B cell (primary cell): ENCODE results near the gene FAM131B. TPM values are rescaled to one million over a fixed set of nuclear protein-coding genes. Genes with fewer than 3 reads are reported as not detected.

Experiments used
- ATAC-seq: fragments of 200-7000 bp; cut with Tn5 transposase; one replicate; pipeline ENCODE4 v1.10.0; 2021; ENCODE audit warnings: low read depth, mild to moderate bottlenecking, moderate number of reproducible peaks, moderate library complexity
- CTCF ChIA-PET: fragments of 350-600 bp; sonication (Branson Sonifier 250); formaldehyde crosslinking; loops from one replicate; lab custom pipeline; 2021; ENCODE audit warnings: antibody characterized with exemption, inconsistent platforms; lab: Charles Lee
- POLR2A ChIA-PET: fragments of 350-600 bp; sonication (Branson Sonifier 250); formaldehyde crosslinking; loops from one replicate; lab custom pipeline; 2021; ENCODE audit warnings: antibody characterized with exemption; lab: Charles Lee
- DNase-seq: peaks from one replicate; pipeline ENCODE4 v3.0.0; 2013
- H2AFZ ChIP-seq: 2 replicates; pipeline ENCODE4 v1.6.1; 2012; ENCODE audit warnings: mild to moderate bottlenecking, low read depth, low read length; ENCODE audit not compliant: insufficient read depth, poor library complexity, severe bottlenecking
- H3K27ac ChIP-seq, 2 donors: 1 replicate in 1 of 2; 2 replicates in 1 of 2; pipeline ENCODE4 v1.5.1; 2012 to 2013; ENCODE audit warnings: low read length in 2 of 2, mild to moderate bottlenecking in 2 of 2, moderate library complexity in 1 of 2
- H3K27me3 ChIP-seq, 4 experiments: fragments of 200-600 bp in 1 of 4; sonication (generic) in 1 of 4; replicated peaks in 1 of 4; 1 replicate in 2 of 4; 2 replicates in 2 of 4; pipeline versions ENCODE4 v1.6.1 to v1.7.0; 2013 to 2016; ENCODE audit warnings: low read length in 3 of 4, mild to moderate bottlenecking in 2 of 4, mixed read lengths in 1 of 4, moderate library complexity in 1 of 4; ENCODE audit not compliant: insufficient read depth in 4 of 4, control insufficient read depth in 3 of 4; ENCODE audit errors: control extremely low read depth in 1 of 4
- H3K36me3 ChIP-seq, 2 experiments: replicated peaks in 1 of 2; 1 replicate in 1 of 2; 2 replicates in 1 of 2; pipeline versions ENCODE4 v1.6.1 to v1.7.1; 2013; ENCODE audit warnings: low read length in 1 of 2; ENCODE audit not compliant: insufficient read depth in 2 of 2, control insufficient read depth in 1 of 2; ENCODE audit errors: control extremely low read depth in 1 of 2, extremely low read depth in 1 of 2
- H3K4me1 ChIP-seq, 2 donors: fragments of 200-600 bp in 1 of 2; sonication (generic) in 1 of 2; 1 replicate in 1 of 2; 2 replicates in 1 of 2; pipeline versions ENCODE4 v1.5.1 to v1.6.1; 2013 to 2017; ENCODE audit warnings: low read length in 2 of 2; ENCODE audit not compliant: control insufficient read depth in 2 of 2, insufficient read depth in 2 of 2
- H3K4me2 ChIP-seq: replicated peaks from 2 replicates; pipeline ENCODE3; 2012; ENCODE audit warnings: mild to moderate bottlenecking, low read depth, low read length; ENCODE audit not compliant: poor library complexity, severe bottlenecking
- H3K4me3 ChIP-seq, 5 experiments: fragments of 200-600 bp in 1 of 5; sonication (generic) in 1 of 5; 1 replicate in 3 of 5; 2 replicates in 2 of 5; pipeline versions ENCODE4 v1.5.1 to v1.7.0; 2011 to 2016; ENCODE audit warnings: low read length in 4 of 5, mild to moderate bottlenecking in 4 of 5, low read depth in 2 of 5, control low read depth in 1 of 5, moderate library complexity in 1 of 5; ENCODE audit not compliant: insufficient read depth in 1 of 5; ENCODE audit errors: control extremely low read depth in 1 of 5, extremely low read depth in 1 of 5
- H3K79me2 ChIP-seq: fragments of 200-600 bp; sonication (generic); one replicate; pipeline ENCODE4 v1.6.0; 2016; ENCODE audit warnings: low read length; ENCODE audit not compliant: control insufficient read depth, insufficient read depth
- H3K9ac ChIP-seq: fragments of 200-600 bp; sonication (generic); 2 replicates; pipeline ENCODE4 v1.6.1; 2017; ENCODE audit warnings: mild to moderate bottlenecking, low read length, moderate library complexity
- H3K9me3 ChIP-seq, 3 donors: one replicate each; pipeline versions ENCODE4 v1.6.1 to v1.7.1; 2013; ENCODE audit warnings: low read length in 2 of 3; ENCODE audit not compliant: control insufficient read depth in 2 of 3, insufficient read depth in 1 of 3; ENCODE audit errors: control extremely low read depth in 1 of 3
- H4K20me1 ChIP-seq: 2 replicates; pipeline ENCODE4 v1.6.0; 2012; ENCODE audit warnings: mild to moderate bottlenecking, low read length; ENCODE audit not compliant: insufficient read depth, control insufficient read depth, poor library complexity, severe bottlenecking
- H3K27ac Mint-ChIP-seq: one replicate; pipeline ENCODE4 v1.8.0; 2021; ENCODE audit warnings: mixed read lengths
- H3K27me3 Mint-ChIP-seq: one replicate; pipeline ENCODE4 v1.8.0; 2021; ENCODE audit warnings: mixed read lengths
- H3K4me1 Mint-ChIP-seq: one replicate; pipeline ENCODE4 v1.8.0; 2021; ENCODE audit warnings: mixed read lengths
- H3K4me3 Mint-ChIP-seq: one replicate; pipeline ENCODE4 v1.8.0; 2021; ENCODE audit warnings: mixed read lengths
- H3K9me3 Mint-ChIP-seq: one replicate; pipeline ENCODE4 v1.8.0; 2022; ENCODE audit warnings: mixed read lengths; ENCODE audit not compliant: insufficient read depth
- CTCF ChIP-seq: fragments of 200-600 bp; IDR thresholded peaks from one replicate; pipeline ENCODE4 v1.8.0; 2022; ENCODE audit warnings: antibody characterized with exemption, mild to moderate bottlenecking
- EZH2 ChIP-seq: IDR thresholded peaks from 2 replicates; pipeline ENCODE4 v1.6.1; 2012; ENCODE audit warnings: borderline replicate concordance, low read depth, mild to moderate bottlenecking, moderate library complexity, low read length; ENCODE audit not compliant: insufficient read depth, poor library complexity, severe bottlenecking
- WGBS: methylation state at CpG from one replicate; pipeline ENCODE4 v1.1.5; 2013; ENCODE audit warnings: missing lambda C conversion rate; ENCODE audit not compliant: insufficient coverage; 5-methylcytosine and 5-hydroxymethylcytosine counted together
- intact Hi-C: fragments of 100-400 bp; cut with micrococcal nuclease; formaldehyde crosslinking; loops from one replicate; pipeline ENCODE4 v1.10.0; 2022
- polyA plus RNA-seq: library from polyadenylated mRNA; depleted of rRNA; stranded (reverse); fragments of >200 nt; gene quantifications from 2 replicates; pipeline ENCODE4 v1.2.3, GENCODE V29; 2012
- total RNA-seq, 2 donors: library from RNA; stranded (reverse); fragments of 120-200 nt in 1 of 2; gene quantifications; 1 replicate in 1 of 2; 2 replicates in 1 of 2; pipeline versions ENCODE4 v1.2.3 to v1.2.4, GENCODE V29; 2013 to 2022

The FAM131B gene
- total and polyA plus RNA-seq, 2 donors (not counting 1 experiment from before 2014, with no cell fraction given): 0.05 TPM; not detected in 1

- H3K9me3 Mint-ChIP-seq: no peaks in the 10 kb centered on the region
- Histone ChIP-seq H3K36me3 (no peaks in the 10 kb centered on the region), H4K20me1 (no peaks in the 10 kb centered on the region), H3K4me2 (peak overlapping the region; percentile 100), H2AFZ (peak overlapping the region; percentile 77), H3K27ac (no peak overlapping the region), H3K4me3 (peak overlapping the region in 4 of 5 experiments; percentile 42 to 72 (median 58)), H3K9ac (peak overlapping the region; percentile 72), H3K79me2 (no peaks in the 10 kb centered on the region), H3K27me3 (peaks cover 0 to 57% (median 32%) of the 10 kb centered on the region in 4 experiments), H3K4me1 (peaks cover 12% of the 10 kb centered on the region in 2 donors), H3K9me3 (peaks cover 0 to 5% (median 0%) of the 10 kb centered on the region in 3 donors)
- ChIA-PET CTCF (no interaction called here), POLR2A (no interaction called here)
- H3K4me3 Mint-ChIP-seq: peak overlapping the region; percentile 86
- peaks cover 13% of the 10 kb centered on the region for H3K4me1 Mint-ChIP-seq
- H3K27me3 Mint-ChIP-seq: peaks cover 57% of the 10 kb centered on the region
- TF ChIP-seq CTCF (no peak), EZH2 (no peak)
- DNase-seq: no peak
- WGBS: 12% methylated on average over 31 of the region's 46 CpGs
- peak; percentile 26 for ATAC-seq
- intact Hi-C loops: loop anchor here (2.0 to 10.0 kb wide), 2 partner anchors 19 to 53 kb away; partner anchors contain the start of gene ZYX
- H3K27ac Mint-ChIP-seq: no peak overlapping the region
Observed at GRCh38 chr7:143361552-143362130, 872 bp downstream of the FAM131B start.
